GM19240 (cell line): ENCODE results near the gene DQX1.

Source experiments
- DNase-seq: peaks from one replicate; pipeline ENCODE4 v3.0.0; 2011; ENCODE audit warnings: low spot score; ENCODE audit not compliant: insufficient read length

DQX1 gene

DNA sequence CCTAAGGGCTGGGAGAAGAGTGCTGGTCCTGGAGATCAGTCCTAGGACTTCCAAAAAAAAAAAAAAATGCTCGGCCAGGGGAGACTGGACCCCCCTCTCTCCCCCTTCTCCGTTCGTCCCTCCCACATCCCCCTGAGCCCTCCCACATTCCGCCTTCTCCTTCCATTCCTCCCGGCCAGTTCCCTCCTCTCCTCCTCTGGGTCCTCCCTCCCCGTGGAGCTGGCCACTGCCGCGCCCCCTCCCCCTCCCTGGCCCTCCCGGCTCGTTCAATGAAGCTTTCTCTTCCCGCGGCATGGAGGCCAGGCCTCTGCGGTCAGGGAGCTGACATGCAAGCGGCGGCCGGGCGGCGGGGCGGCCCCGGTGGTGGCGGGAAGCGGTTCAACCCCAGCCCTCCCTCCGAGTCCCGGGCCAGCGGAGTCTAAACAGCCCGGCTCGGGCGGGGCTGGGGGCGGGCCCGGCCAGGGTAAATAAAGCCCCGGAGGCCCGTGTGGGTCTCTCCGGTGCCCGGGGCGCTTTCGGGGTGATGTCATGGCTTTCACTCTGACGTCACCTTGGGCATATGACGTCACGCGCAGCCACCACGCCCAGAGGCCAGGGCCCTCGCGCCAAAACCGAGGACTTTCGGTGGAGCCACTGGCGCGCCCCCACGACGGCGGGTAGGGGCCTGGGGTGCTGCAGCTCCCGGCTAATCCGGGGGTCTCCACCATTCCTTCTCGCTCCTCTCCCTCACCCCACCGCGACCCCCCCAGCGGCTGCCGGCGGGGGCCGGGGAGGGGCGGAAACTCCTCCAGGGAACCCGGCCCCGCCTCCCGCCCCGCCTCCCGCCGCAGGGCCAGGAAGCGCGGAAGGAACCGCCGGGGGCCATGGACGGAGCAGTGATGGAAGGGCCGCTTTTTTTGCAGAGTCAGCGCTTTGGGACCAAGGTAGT, 28.1 kb upstream of the DQX1 start, which contains the start of the genes DOK1 and LOXL3:
Gene DOK1 (plus strand): TSS at position 829 of the 928 bp plus-strand sequence. CDS start 35 bp downstream, at position 864.
Gene LOXL3 (minus strand): TSS at position 51 of the 928 bp plus-strand sequence. CDS start 1,308 bp downstream, outside the sequence.
- DNase-seq, result no peak

DNA sequence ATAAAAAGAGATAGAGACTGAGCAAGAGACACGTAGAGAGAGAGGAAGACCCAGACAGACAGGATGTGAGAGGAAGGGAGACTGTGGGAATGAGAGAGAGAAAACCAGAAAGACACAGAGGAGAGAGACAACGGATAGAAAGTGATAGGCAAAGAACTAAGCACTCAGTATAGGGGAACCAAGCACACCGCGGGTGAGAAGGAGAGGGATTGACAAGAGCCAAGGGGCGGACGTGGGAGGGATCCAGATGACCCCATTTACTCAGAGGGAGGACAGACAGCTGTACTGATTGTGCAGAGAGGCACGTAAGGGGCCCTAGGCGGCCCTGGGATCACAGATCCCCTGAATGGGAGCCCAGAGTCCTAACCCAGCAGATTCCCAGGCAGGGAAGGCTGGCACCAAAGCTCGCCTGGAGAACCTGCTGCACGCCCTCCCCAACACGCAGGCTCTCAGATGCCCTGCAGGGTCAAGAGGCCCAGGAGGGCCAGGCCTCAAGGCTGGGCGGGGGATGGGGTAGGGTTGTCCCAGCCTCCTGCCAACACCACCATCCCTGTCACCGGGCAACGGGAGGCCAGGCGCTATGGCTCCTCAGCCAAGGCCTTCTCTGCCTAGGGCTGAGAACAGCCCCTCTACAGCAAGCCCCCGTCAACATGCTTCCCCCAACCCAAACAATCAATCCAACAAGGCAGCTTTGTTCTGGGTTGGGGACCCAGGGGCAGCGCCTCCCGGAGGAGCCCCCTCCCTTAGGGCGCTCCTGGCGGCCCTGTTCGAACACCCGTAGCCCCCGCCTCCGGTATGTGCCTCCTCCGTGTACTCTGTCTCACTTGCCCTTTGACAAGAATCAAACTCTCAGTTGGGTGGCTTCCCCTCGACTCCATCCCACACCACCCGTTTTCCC, 27.1 kb upstream of the DQX1 start:
- no peak for DNase-seq

GRCh38 chr2:74551942-74552913, 26.2 kb upstream of the DQX1 start:
- DNase-seq, result no peak

DNA sequence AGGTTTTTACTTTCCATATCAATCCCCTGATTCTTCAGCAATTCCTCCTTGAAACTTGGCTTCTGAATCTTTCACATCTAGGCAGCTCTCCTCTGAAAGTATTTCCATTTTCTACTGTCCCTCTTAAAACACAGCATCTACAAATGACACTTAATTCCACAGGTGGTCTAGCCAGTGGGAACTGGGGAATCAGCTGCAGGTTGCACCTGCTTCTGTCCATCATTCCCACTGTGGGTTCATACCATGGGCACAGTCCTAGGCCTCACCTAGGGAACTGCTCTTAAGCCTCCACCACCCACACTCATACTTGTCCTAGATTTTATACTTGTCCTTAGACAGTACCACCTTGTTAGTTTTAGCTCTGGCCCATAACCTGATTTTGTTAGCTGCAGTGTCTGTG, 25.5 kb upstream of the DQX1 start:
- no peak for DNase-seq

- no peak for DNase-seq
Observed at GRCh38 chr2:74550231-74550630, 24.2 kb upstream of the DQX1 start.

DNA sequence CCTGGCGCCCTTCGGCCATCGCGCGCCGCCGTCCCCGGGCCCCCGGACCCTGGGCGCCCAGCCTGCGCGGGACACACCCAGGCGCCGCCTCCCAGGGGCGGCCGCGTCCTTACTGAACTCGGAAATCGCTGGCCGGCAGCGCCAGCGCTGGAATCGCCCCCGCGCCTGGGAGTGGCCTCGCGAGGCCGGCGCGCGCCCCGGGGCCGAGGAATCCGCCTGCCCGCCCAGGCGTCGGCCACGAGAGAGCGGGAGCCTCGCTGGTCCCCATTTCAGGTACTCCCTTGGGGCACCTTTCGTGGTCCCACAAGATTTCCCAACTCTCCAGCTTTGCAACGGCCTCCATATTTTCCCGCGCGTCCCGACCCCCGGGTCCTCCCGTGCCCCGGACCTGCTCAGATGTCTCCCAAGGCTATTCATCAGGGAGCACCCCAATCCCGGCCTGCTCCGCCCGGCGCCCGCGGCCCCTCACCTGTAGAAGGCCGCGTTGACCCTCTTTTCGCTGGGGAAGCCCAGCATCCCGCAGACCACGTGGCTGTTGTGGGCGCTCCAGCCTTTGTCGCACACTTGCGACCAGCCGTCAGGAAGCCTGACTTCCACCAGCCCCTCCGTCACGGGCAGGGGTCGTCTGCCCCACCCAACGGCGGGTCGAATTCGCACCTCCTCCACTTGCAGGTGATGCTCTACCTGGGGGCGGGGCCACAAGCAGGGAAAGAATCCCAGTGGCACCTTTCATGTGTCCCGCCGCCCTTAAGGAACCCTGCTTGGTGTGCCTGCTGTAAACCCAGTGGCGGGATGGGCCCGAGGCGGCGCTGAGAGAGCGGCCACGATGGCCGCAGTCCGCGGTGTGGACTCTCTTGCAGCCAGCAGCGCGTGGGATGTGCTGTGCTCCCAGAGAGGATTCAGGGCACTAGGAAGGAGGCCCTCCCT, 23.1 kb upstream of the DQX1 start:
- DNase-seq, result no peak

DNA sequence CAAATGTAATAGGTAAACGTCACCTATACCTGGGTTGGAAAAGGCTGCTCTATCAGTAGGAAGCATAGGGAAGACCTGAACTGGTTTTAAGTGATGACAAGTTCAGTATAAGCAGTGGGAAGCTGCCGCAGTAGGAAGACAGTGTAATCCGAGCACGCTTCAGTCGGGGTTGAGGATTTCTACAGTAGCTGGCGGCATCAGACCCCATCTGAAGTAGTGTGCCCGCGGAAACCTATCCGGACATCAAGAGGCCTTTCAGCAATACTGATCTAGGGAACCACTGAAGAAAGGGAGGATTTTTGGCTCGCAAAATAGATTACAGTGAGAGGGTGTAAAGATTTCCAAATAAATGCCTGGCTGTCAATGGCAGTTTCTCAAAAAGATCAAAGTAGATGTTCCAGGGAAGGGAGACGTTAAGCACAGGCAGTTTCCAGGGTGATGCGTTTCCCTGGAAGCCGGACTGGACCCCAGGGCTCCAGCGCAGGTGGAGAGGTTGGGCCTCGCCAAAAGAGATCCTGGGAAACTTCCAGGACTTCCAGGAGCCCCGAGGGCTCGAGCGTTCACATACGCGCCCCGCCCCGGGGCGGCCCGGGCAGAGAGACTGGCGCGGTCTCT, 22.4 kb upstream of the DQX1 start:
- no peak for DNase-seq

DNA sequence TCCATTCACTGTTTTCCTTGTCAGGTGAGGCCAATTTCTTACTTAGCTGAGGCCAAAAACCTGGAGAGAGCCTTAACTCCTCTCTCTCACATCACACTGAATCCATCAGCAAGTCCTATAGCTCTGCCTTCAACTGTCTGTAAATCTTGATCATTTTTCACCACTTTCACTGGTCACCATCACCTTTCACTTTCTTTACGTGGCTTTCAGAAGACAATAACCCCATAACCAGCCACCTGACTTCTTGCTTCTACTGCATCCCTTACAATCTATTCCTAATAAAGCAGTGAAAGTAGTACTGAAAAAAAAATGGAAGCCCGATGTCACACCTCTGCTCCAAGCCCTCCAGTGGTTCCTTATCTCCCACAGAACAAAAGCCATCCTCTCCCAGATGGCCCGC, 20.0 kb upstream of the DQX1 start:
- no peak for DNase-seq

- no peak for DNase-seq
Observed at GRCh38 chr2:74544634-74545033, 18.6 kb upstream of the DQX1 start.

GRCh38 chr2:74542978-74543377, 16.9 kb upstream of the DQX1 start:
- DNase-seq, result no peak

DNA sequence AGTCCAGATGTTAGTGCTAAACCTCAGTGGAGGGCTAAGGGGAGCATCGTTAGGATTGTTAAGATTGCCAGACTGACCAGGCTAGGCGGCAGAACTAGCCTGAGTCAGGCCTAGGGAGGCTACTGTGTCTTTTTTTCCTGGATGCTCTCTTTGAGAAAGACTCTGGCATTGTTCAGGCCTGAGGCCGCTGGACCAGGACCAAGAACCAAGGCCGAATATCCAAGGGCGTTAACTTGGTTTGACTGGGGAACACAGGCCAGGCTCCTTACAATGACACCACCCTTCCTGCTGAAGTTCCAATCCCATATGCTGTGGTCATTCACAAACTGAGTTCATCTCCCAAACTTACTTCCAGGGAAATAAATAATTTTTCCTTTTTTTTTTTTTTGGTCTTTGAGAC, 14.3 kb upstream of the DQX1 start:
- DNase-seq, result no peak

DNA sequence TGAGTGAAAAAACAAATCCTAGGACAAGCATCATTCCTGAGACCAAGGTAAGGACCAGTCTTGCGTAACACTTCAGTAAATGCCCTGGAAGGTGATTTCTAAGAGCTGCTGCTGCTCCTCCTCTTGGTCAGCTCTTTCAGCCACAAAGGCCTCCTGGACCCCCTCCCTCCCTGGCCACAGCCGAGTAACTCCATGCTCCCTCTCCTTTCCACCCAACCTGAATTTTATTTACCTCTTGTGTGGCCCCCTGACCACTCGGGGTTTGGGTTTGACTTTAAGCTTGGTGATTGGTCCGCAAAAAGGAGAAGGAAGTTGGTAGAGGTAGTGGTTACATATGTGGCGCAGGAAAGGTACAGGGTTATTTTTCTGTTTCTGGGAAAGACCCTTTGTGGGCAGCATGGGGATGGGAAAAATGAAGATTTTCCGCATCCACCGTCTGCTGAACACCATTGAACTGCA, 12.9 kb upstream of the DQX1 start:
- DNase-seq, result no peak

DNA sequence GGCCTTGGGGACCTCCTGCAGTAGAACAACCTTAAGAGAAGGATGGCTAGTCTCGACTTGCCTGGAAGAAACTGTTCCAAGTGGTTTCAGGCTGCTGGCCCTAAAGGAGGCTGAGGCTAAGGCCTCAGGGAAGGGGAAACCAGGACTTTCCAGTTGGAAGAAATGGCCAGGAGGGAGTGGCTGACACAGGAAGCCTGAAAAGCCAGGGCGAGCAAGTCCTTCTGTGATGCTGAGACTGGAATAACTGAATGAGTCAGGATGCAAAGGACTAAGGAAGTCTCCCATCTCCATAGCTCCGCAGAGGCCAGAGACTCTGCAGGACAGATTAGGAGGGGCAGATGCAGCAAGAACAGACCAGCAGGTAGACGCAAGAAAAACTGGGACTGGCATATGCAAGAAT, 11.1 kb upstream of the DQX1 start:
- no peak for DNase-seq

DNA sequence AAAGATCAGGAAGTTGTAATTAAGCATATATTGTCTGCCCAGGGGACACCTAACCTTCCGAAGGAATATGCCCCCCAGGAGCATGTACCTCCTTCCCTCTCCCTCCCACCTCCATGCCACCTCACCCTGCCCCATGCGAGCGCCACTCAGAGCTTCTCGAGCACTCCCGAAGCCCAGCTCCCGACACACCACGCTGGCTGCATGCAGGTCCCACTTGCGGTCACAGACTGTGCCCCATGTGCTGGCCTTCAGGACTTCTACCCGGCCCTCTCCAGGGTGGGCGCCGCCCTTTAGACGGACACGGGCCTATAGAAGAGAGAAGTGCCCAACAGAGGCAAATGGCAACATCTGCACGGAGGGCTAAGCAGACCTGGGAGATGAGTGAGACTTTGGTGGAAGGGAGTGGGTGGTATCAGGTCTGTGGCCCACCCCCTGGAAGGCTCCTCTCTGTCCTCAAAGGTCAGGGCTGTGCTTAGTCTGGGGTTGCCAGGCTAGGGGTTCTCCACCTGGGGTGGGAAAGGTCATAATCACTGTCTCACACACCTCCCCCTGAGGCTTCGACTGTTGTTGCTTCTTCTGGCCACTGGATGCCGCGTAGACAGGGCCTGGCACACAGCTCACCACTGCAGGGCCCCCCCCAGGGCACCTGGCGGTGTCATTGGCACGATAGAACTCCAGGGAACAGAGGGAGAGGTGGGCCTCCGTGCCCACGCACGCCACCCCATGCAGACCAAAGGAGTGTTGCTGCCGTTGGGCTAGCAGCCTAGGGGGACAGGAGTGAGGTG, 10.3 kb upstream of the DQX1 start:
- DNase-seq, result no peak

DNA sequence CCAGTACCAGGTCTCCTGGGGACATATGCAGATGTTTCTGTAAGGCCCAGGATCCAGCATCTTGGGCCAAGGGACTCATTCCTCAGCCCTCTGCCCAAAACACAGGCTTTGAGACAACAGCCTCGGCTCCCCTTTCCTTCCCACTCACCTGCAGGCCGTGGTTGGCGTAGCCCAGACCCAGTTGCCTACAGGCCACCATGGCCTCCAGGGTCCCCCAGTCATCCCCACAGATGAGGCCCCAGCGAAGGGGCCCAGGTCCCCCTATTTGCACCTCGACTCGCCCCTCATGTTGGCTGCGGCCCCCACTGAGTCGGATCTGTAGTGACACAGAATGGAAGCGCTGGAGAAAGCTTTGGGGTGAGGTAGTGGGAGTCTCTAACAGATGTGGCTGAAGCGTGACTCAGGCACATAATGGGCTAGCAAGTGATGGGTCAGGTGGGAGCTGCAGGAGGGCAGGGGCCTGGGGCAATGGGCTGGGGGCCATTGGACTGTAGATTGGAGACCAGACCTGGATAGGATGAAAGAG, 9.5 kb upstream of the DQX1 start:
- no peak for DNase-seq

DNA sequence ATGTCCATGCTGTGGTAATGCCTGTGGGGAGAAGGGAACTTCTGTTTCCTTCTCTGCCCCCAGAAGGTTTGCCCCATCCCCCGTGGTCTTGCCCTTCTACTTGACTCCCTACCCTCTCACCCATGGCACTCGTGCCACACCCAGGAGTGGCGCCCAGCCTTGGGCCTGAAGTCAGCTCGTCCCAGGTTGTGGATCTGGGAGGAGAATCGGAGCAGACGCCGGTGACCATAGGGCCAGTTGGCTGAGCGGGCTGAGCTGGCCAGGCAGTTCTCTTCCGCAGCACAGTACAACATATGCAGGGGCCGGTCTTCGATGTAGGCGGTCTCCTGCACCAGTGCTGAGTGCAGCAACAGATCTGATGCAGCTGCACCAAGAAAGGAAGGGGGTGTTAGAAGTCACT, 8.4 kb upstream of the DQX1 start:
- no peak for DNase-seq

- no peak for DNase-seq
Observed at GRCh38 chr2:74533464-74533863, 7.4 kb upstream of the DQX1 start.

DNA sequence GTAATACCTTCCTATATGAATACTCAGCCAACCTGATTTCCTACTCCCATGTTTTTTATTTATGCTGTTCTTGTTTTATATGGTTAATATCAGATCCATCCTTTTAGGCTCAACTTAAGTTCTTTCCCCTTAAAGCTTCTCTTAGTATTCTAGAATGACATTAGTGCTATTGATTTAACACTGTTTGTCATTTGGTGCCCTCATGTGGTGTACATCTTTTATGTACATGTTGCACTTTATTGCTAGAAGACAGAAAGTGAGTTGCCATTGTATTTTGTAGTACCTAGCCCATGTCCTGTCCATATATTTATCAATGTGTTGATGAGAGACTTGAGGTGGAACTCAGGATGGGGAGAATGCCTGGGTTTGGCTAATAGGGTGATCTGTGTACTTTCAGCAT, 6.2 kb upstream of the DQX1 start:
- DNase-seq, result no peak
